Measurements from ENCODE around the gene PTPN22.
A peak's percentile ranks its signal among the peaks of the same experiment; 100 is the strongest.
"Not testable (repeated sequence)": the region's sequence is repeated elsewhere in the genome, so short reads cannot be mapped to it uniquely, and the experiment has no call there.

Gene PTPN22

GRCh38 chr1:113886417-113887401, 15.2 kb upstream of the PTPN22 start:
- no peak for DNase-seq

- DNase-seq = no peak
Observed at GRCh38 chr1:113881661-113882060, 10.1 kb upstream of the PTPN22 start.

GRCh38 chr1:113879739-113880038, 8.2 kb upstream of the PTPN22 start:
- DNase-seq = no peak

GRCh38 chr1:113876176-113876575, 4.7 kb upstream of the PTPN22 start:
- no peak for DNase-seq

GRCh38 chr1:113875714-113876113, 4.2 kb upstream of the PTPN22 start:
- DNase-seq = no peak

GRCh38 chr1:113874012-113874879, 2.7 kb upstream of the PTPN22 start:
- peak in 1 of 2 donors; percentile 32 for DNase-seq

GRCh38 chr1:113872219-113872935, 865 bp upstream of the PTPN22 start:
- DNase-seq = peak; percentile 9 to 36

- peak; percentile 20 to 34 for DNase-seq
Observed at GRCh38 chr1:113870778-113871177, 734 bp downstream of the PTPN22 start.

GRCh38 chr1:113868387-113869083, 3.0 kb downstream of the PTPN22 start:
- DNase-seq = no peak

- DNase-seq = no peak
Observed at GRCh38 chr1:113861641-113862040, 9.9 kb downstream of the PTPN22 start.

GRCh38 chr1:113860891-113861290, 10.6 kb downstream of the PTPN22 start:
- DNase-seq = no peak

- DNase-seq = peak in 1 of 2 donors; percentile 23
Observed at GRCh38 chr1:113859478-113860175, 11.9 kb downstream of the PTPN22 start.

- DNase-seq = no peak
Observed at GRCh38 chr1:113858982-113859381, 12.5 kb downstream of the PTPN22 start.

- DNase-seq = no peak
Observed at GRCh38 chr1:113858418-113858817, 13.1 kb downstream of the PTPN22 start.

- no peak for DNase-seq
Observed at GRCh38 chr1:113857776-113858175, 13.7 kb downstream of the PTPN22 start.

- DNase-seq = no peak
Observed at GRCh38 chr1:113856401-113856790, 15.1 kb downstream of the PTPN22 start.

GRCh38 chr1:113855630-113856400, 15.7 kb downstream of the PTPN22 start:
- DNase-seq = no peak

- DNase-seq = no peak
Observed at GRCh38 chr1:113854234-113854633, 17.3 kb downstream of the PTPN22 start.

GRCh38 chr1:113852694-113853093, 18.8 kb downstream of the PTPN22 start:
- DNase-seq = not testable (repeated sequence)

- no peak for DNase-seq
Observed at GRCh38 chr1:113850127-113850796, 21.2 kb downstream of the PTPN22 start.
